Stimulated activated CD4-positive, alpha-beta T cell treated with anti-CD3 and anti-CD28 coated beads, Interleukin-12 subunit alpha, Interleukin-12 subunit beta, amount 100 ng/mL, for 4 hours (primary cell): ENCODE results near the gene FRRS1.
"Not testable (repeated sequence)": the region's sequence is repeated elsewhere in the genome, so short reads cannot be mapped to it uniquely, and the experiment has no call there.

Experiments used
- DNase-seq: peaks from one replicate; pipeline ENCODE4 v3.0.0-alpha.2; 2020

Gene FRRS1

GRCh38 chr1:99766378-99766800 is at the start of gene FRRS1:
Gene FRRS1 (minus strand): TSS chr1:99766635. CDS start chr1:99748768, 17,867 bp downstream.
- peak; percentile 3 for DNase-seq

GRCh38 chr1:99814373-99814900 is 48.0 kb upstream of the FRRS1 start:
- no peak for DNase-seq

GRCh38 chr1:99811747-99812146 is 45.3 kb upstream of the FRRS1 start:
- no peak for DNase-seq

GRCh38 chr1:99811075-99811474 is 44.6 kb upstream of the FRRS1 start:
- DNase-seq, result no peak

- no peak for DNase-seq
Measured at GRCh38 chr1:99808391-99809115, 42.1 kb upstream of the FRRS1 start.

GRCh38 chr1:99806882-99807281 is 40.4 kb upstream of the FRRS1 start:
- no peak for DNase-seq

- no peak for DNase-seq
Measured at GRCh38 chr1:99801584-99801983, 35.1 kb upstream of the FRRS1 start.

- not testable (repeated sequence) for DNase-seq
Measured at GRCh38 chr1:99793861-99794260, 27.4 kb upstream of the FRRS1 start.

- DNase-seq, result no peak
Measured at GRCh38 chr1:99789715-99790114, 23.3 kb upstream of the FRRS1 start.

- DNase-seq, result no peak
Measured at GRCh38 chr1:99788896-99789295, 22.5 kb upstream of the FRRS1 start.

GRCh38 chr1:99786751-99787501 is 20.5 kb upstream of the FRRS1 start:
- DNase-seq, result no peak

- no peak for DNase-seq
Measured at GRCh38 chr1:99784809-99785255, 18.4 kb upstream of the FRRS1 start.

GRCh38 chr1:99784143-99784542 is 17.7 kb upstream of the FRRS1 start:
- DNase-seq, result no peak

GRCh38 chr1:99782920-99783319 is 16.5 kb upstream of the FRRS1 start:
- DNase-seq, result no peak

- no peak for DNase-seq
Measured at GRCh38 chr1:99782397-99782796, 16.0 kb upstream of the FRRS1 start.

- no peak for DNase-seq
Measured at GRCh38 chr1:99781798-99782197, 15.4 kb upstream of the FRRS1 start.

GRCh38 chr1:99777752-99778151 is 11.3 kb upstream of the FRRS1 start:
- DNase-seq, result no peak

- DNase-seq, result no peak
Measured at GRCh38 chr1:99776120-99776519, 9.7 kb upstream of the FRRS1 start.

- no peak for DNase-seq
Measured at GRCh38 chr1:99772809-99773208, 6.4 kb upstream of the FRRS1 start.

GRCh38 chr1:99771513-99771918 is 5.1 kb upstream of the FRRS1 start:
- no peak for DNase-seq

GRCh38 chr1:99768524-99769245 is 2.2 kb upstream of the FRRS1 start:
- DNase-seq, result no peak

- DNase-seq, result no peak
Measured at GRCh38 chr1:99768104-99768503, 1.7 kb upstream of the FRRS1 start.

GRCh38 chr1:99764909-99765308 is 1.5 kb downstream of the FRRS1 start:
- no peak for DNase-seq
